NCI-H1105 treated with DMSO at 0.1 percent for 48 hours (cell line): ENCODE data around the gene KCNH1.
A peak's percentile ranks its signal among the peaks of the same experiment; 100 is the strongest.

Source experiments
- DNase-seq: peaks from one replicate; lab custom pipeline; 2025; lab: John Stamatoyannopoulos, UW

The KCNH1 gene

DNA sequence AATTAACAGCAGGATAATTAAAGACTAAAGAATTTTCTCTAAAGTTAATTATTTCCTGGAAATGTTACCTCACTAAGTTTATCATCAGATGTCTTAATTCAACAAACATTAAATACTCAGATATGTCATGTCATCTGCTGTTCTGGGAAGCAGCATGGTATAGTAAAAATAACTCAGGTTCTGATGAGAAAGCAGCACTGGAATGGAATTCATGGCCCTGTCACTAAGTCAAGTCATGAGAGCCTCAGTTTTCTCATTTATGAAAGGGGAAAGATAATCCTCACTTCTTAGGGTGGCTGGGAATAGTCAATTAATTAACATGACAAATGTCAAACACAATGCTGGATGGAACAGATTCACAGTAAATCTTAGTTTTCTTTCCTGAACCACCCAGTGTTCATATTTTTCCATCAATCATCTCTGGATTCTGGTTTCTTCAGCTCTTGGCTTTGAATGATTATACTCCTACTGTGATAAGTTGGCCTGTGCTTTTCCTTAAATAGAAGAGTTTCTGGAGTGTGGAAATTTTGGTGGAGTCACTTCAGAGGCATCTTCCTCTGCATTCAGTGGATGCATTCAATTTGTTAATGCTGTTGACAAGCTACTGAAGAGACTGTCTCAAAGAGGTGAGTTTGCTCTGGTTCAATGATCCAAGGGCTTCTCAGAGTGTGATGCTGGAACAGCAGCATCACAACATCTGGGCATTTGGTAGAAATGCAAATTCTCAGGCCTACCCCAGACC, 319.4 kb downstream of the KCNH1 start:
- DNase-seq: no peak

DNA sequence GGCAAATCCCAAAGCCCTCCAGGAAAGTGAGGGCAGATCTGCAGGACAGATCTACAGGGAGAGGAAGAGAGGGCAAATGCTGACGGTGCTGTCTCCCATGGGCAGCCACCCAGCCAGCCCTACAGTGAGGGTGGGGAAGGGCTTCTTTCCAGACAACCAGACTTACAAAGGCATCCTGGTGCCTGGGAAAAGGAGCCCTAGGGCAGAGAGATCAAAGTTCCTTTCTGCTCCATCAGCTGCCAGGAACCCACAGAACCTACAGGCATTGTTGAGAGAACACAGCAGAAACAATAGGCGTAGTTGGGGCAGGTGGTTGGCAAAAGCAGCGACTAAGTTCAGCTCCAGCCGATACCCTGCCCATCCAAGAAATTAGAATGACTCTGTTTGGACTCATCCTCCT, 332.4 kb downstream of the KCNH1 start:
- DNase-seq: no peak

DNA sequence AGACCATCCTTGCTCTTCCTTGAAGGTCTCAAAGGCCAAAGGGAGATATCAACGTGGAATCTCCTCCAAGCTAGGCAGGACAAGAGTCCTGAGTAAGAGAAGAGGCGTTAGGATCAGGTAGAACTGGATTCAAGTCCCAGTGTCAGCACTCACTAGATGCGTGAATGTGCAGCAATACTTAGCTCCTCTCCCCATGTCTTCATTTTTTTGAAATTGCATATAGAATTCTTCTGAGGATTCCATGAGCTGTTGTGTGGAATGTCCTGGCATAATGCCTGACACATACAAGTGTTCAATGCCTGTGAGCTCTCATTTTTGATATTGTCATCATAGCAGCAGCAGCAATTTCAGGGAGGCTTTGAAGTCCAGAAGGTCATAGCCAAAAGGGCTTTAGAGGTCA, 333.2 kb downstream of the KCNH1 start:
- DNase-seq: no peak

DNA sequence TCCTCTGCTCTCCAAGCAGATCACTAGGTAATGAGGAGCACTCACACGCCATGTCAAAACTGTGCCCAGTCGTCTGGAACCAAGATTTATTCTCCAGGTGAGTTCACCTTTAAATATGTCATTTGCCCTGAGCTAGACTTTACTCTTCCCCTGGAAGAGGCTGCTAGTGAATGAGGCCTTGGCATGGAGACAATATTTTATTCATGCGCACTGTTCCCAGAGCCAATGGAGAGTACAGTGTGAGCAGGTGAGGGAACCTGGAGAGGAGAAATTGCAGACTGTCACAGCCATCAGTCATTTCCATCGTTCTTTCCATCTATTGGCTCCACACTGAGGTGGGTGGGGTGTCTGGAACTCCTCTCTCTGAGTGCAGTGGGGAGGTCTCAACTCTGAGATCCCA, 333.6 kb downstream of the KCNH1 start:
- peak; percentile 97 for DNase-seq

DNA sequence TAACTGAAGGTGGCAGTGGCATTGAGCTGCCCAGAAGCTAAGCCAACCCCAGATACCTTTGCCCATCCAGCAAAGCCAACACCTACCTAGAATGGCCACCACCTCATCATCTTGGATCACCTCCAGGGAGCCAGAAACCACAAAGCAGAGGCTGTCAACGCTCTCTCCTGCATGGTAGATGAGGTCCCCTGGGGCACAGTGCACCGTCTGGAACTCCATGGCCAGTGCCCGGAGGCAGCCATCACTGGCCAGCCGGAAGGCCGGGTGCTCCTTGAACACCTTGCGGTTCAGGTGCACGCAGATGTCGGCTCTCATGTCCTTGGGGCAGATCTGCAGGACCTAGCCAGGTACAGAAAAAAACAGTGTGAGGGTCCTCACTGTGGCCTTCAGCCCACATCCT, 336.5 kb downstream of the KCNH1 start:
- no peak for DNase-seq

DNA sequence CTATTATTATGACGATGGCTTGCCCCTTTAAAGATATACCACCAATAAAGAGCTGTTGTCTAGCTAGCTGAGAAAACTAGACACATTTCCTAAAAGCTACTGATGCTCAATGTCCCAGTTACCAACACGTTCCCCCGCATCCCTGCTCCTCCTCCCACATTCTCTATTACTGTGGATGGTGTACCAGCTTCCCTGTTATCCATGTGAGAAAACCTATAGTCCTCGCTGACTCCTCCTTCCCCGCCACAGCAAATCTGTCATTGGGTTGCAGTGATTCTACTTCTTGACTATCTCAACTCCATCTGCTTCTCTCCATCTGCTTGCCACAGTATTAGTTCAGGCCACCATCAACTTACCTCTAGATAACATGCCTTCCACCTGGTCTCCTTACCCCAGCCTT, 337.5 kb downstream of the KCNH1 start:
- no peak for DNase-seq

DNA sequence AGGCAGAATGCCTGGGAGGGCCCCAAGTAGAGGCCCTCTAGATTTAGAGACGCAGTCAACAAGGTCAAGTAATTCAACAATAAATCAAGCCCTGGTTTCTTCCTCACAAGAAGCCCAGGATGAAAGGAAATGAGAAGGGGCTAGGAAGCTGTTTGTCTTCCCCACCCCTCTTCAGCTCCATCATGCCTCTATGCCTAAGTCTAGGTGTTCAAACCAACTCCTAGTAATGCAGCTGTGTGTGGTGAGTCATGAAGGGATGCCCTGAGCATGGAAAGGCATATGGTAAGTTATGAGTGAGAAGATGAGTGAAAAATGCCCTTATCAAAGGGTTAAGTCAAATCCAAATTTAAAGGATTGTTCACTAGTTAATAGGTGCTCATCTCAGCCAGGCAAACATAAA, 339.5 kb downstream of the KCNH1 start:
- no peak for DNase-seq

DNA sequence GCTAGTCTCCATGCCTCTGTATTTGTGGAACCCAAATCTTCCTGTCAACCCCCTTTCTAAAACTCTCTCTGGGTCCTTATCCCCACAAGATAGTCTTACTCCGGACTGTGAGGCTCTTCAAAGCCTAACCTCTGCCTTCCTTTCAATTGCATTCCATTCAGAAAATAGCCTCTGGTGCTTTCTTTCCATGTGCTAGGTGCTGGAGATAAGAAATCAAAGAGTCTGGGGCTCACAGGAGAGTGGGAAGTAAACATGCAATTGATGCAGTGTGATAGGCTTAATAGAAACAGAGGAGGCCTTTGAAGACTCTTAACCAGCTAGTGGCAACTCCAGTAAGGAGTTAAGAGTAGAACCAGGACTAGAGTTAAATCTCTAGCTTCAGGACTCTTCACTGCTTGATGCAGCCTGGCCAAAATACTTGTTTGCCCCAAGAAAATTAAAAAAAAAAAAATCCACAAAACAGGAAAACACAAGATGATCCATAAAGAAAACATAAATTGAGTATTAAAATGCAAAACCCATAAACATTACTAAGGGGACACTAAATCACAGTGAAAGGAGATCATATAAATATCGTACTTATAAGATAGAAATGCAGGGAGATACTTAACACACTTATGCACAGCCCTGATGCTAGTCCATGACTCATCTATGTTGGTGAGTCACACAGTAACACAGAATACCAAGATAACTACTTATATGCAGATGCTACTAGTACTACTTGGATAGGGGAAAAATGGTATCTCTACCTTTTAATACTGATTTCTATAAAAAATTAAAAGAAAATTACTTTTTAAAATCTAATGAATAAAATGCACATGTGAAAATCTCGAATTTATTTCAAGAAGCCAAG, 341.5 kb downstream of the KCNH1 start:
- DNase-seq: no peak

DNA sequence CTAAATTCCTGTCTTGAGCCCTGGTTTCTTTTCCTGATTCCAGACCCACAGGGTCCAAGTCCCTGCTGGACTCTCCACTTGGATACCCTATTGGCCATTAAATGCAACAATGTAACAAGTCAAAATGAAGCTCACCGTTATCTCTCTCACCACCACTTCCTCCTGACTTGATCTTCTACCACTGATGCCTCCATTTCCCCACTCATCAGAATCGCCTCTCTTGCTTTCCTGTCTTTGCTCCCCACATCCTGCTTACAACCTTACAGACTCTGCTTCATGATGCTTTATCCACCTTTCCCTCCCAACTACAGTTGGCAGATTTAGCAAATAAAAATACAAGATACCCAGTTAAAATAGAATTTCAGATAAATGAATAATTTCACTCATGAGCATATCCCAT, 343.8 kb downstream of the KCNH1 start:
- no peak for DNase-seq

DNA sequence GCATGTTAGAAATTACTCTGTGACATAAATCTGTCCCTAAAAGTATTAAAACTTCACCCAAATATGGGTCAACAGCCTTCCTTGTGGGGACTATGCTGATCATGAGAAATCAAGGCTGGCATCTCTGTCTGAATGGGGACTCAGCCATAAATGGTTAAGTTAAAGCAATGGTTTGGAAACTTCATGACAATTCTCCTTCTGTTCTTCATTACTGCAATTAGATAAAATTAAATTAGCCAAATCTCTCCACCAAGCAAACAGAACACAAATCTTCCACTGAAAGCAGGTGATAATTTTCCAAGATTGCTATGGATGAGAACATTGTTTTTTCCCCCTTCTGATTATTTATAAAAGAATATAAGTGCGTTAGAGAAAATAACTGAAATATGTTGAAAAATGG, 346.1 kb downstream of the KCNH1 start:
- no peak for DNase-seq

DNA sequence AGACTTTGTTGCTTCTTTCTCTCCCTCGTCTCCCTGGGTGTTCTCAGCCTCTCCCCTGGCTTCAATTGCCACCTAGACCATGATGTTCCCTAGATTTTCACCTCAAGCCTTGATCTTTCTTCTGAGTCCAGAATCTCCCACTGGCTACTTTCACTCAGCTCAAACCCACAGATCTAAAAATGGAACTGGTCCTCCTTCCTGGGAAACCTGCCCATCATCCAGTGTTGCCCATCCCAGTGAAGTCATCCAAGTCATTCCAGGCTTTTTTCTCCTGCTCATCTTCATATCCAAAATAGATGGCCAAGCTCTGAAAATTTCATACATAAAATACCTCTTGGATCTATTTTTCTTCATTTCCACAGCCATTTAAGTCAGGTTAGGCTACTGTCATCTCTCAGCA, 347.4 kb downstream of the KCNH1 start:
- no peak for DNase-seq

DNA sequence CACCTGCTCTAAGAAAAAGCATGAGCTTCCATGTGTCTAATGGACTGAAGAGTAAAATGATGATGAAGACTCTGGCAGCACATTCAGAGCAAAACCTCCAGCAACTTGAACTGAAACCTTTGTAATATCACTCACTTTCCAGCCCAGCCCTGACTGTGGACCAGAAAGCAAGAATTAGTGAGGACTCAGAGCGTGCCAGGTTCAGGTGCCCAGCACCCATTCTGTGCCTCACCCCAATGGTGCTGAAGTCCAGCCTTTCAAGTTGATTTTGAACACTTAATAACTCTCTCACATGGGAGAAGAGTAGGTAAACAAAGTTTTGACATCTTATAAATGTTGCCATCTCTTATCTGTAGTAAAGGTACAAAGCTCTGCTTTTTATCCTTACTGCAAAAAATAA, 350.0 kb downstream of the KCNH1 start:
- no peak for DNase-seq

DNA sequence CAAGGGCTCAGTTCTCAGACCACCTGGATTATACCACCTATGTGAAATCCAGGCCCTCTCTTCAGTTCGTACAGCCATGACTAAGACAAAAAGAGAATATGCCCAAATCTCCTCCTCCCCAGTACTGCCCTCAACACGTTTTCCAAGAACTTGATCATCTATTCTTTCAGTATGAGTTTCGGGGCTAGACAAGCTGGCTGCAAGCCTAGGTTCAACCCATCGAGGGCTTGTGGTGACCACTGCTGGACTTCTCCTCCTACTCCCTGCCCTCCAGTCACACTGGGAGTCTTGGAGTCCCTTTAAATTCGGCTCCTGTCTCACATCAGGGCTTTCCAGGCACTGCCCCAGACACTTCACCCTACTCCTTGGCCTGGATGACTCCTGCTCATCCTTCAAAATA, 352.3 kb downstream of the KCNH1 start:
- no peak for DNase-seq

DNA sequence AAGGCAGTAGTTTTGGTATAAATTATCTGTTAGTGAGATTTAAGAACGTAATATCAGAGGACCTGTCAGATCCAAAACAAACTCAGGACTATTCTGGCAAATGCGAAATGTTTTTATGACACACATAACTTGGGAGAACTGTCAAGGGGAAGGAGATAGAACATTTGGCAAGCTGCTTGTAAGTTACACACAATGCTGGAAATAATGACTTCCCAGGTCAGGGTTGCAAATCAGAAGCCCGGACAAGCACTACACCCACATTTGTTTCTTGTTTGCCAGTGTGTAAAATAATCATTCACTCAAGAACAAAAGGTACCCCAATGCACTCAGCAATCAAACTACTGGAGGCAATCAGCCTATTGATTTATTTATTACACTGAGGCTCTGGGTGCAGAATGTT, 354.7 kb downstream of the KCNH1 start:
- DNase-seq: no peak

DNA sequence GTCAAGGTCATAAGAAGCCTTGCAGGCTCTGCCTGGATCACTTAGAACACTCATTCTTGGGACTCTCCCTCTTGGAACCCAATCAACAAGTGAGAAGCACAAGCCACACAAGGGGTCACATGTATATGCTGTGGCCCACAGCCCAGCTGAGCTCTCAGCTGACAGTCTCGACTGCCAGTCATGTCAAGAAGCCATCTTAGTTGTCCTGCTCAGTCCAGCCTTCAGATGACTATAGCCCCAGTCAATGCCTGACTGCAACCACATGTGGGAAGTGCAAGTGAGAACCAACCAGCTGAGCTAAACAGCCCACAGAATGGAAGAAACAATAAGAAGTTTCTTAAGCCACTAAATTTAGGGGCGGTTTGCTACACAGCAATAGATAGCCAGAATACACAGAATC, 356.0 kb downstream of the KCNH1 start:
- DNase-seq: no peak

DNA sequence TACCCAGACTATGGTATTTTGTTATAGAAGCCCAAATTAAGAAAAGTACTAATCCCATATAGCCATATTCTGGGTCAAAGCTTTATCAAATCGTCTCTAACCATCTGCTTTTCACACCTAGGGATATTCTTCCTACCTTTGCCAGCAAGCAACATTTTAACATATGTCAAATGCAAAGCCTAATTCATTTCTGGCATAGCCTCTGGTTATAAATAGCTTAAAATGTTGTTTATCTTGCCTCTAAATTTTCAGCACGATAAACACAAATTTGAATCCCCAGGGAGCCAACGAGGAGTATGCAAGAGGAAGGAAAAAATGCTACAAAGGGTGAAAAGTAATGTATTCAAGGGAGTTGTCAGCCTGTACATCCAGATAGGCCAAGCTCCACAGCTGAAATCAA, 357.2 kb downstream of the KCNH1 start:
- no peak for DNase-seq

DNA sequence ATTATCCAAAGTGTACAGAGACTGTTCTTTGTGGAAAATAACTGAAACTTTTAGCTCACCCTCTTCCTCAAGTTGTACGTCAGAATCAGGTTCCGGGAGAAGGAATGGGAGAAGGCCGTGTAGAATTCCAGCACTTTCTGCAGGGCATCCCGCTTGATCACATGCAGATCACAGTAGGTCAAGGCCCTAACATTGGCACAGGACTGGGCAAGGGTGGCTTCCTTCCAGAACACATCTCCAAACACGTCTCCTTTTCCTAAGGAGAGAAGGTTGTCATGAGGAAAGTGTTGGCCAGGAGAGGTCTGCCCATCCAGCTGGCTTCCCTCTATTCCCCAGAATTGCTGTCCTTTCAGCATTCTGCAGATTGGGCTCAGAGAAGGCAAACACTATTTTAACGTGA, 358.7 kb downstream of the KCNH1 start:
- no peak for DNase-seq

DNA sequence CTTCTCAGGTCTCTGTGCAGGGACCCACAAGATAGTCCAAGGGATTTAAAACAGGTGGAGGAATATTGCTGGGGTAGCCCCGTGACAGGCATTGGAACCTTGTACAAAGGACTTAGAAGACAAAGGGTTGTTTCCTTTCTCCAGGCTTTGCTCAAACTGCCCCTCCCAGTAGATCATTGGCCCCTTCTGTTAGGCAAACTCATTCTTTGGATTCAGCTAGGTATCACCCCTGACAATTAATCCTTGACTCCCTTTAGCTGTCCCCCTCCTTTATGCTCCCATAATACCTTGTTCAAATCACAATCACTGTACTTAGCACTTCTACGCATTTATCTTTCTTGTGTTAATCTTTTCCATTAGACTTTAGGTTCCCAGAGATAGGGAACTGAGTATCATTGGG, 360.5 kb downstream of the KCNH1 start:
- no peak for DNase-seq

DNA sequence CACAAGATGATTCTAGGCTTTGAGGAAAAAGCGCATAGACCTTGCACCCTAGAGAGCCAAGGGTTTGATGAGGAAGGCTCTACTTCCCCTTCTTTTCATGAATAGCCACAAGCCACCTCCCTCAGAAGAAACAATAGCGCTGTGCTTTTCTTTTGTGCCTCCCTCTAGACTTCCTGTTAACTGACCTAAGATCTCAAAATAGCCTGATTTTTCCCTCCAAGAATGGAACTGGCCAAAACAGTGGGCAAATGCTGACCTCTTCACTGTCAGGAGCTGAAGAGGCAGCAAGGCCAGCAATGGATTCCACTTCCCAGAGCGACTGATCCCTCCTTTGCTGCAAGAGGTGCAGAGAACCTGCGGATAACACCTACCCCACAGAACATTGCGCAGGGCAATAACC, 362.8 kb downstream of the KCNH1 start:
- DNase-seq: no peak

DNA sequence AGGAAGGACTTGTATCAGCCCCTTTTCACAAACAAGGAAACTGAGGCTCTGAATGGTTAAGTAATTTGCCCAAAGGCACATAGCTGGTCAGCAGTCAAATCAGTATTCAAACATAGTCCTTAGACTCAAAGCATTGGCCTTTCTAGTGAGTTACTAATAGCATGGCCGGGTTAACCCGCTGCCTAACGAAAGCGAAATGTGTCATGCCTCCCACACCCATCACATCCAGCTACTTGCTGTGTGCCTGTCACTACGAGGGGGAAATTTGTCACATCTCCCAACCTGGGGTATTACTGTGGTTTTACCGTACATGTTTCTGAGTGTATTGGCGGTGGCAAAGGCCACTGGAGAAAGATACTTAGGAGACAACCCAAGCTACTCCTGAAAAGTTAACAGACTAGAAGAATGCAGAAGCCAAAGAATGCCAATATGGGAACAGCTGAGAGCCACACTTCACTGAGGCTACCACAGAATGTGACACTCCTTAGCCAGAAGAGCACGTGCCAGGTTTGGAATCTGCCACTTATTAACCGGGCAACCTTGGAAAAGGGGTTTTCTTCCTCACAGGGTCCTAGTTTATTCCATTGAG, 363.5 kb downstream of the KCNH1 start:
- no peak for DNase-seq

DNA sequence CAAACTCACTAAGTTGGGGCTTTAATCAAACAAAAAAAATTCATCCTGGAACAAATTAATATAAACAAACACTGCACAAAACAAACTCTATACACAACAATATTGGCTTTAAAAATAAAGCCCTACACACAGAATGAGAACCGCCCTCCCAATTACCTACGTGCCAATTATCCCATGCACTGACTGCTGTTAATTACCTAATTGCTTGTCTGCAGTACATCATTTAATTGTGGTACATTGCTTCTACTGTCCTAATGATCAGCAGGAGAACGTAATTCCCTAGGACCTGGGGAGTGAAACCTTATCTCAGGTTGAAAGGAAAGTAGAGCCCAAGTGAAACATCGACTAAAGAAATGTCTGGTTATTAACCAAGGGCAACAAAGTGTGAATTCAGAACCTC, 364.5 kb downstream of the KCNH1 start:
- DNase-seq: peak; percentile 83

DNA sequence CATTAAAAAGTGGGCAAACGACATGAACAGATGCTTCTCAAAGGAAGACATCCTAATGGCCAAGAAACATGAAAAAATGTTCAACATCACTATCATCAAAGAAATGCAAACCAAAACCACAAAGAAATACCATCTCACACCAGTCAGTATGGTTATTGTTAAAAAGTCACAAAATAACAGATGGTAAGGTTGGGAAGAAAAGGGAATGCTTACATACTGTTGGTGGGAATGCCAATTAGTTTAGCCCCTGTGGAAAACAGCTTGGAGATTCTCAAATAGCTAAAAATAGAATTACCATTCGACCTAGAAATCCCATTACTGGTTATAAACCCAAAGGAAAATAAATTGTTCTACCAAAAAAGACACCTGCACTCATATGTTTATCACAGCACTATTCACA, 369.4 kb downstream of the KCNH1 start:
- DNase-seq: no peak

DNA sequence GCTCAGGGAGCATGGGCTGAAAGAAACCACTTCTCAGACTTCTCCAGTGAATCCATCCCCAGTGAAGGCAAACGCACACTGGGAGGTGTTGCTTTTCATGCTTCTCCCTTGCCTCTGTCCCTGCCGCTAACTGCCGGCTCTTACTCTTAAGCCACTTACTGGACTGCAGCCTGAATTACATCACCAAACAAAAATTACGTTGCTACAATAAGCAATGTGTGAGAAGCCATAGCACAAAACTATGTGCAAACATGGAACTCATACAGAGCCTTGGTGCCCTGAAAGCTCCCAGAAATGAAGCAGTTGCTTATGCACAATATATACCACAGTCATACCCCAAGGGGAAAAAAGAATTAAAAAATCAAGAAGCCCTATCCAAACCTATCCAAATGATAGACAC, 375.2 kb downstream of the KCNH1 start:
- no peak for DNase-seq
